ENCODE data around the gene GZF1.

DNA sequence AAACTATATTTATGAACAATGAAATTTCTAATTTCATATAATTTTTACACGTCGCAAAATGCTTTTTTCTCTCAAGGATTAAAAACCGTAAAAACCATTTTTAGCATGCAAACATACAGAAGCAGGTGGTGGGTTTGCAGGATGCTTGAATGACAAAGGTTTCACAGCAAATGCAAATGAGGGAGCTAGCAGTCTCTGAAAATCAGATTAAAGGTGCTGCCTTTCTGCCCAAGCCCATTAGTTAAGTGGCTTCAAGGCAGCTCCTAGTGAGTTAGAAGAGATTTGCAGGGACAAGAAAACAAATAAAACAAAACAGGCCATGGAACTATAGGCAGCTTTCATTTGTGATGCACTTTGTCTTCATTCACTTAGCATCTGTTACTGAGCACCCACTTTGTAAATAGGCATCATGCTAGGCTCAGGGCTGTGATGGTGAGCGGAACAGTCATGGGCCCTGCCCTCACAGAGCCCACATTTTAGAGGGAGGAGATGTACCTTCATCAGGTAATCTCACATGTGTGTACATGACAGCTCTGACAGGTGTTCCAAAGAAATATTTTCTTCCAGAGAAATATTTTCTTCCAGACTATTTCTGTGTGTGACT lies 29.8 kb downstream of the GZF1 start:
- TF ChIP-seq, protein P1, sequence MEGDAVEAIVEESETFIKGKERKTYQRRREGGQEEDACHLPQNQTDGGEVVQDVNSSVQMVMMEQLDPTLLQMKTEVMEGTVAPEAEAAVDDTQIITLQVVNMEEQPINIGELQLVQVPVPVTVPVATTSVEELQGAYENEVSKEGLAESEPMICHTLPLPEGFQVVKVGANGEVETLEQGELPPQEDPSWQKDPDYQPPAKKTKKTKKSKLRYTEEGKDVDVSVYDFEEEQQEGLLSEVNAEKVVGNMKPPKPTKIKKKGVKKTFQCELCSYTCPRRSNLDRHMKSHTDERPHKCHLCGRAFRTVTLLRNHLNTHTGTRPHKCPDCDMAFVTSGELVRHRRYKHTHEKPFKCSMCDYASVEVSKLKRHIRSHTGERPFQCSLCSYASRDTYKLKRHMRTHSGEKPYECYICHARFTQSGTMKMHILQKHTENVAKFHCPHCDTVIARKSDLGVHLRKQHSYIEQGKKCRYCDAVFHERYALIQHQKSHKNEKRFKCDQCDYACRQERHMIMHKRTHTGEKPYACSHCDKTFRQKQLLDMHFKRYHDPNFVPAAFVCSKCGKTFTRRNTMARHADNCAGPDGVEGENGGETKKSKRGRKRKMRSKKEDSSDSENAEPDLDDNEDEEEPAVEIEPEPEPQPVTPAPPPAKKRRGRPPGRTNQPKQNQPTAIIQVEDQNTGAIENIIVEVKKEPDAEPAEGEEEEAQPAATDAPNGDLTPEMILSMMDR (IDR thresholded peaks at IDR 0.05): no peak
- TF ChIP-seq POLR2A (IDR thresholded peaks at IDR 0.05): no peak

All from adrenal gland (tissue), 5 donors.